GM23248 (cell line): ENCODE data around the gene CENPU.

Experiments used
- EZH2 ChIP-seq: fragments of 200-600 bp; sonication (generic); IDR thresholded peaks from 2 replicates; pipeline ENCODE4 v1.6.1; 2018; ENCODE audit warnings: antibody characterized with exemption, mild to moderate bottlenecking; ENCODE audit not compliant: insufficient read depth, poor library complexity, severe bottlenecking
- EZH2phosphoT487 ChIP-seq: fragments of 200-600 bp; sonication (generic); IDR thresholded peaks from 2 replicates; pipeline ENCODE4 v1.6.1; 2018; ENCODE audit warnings: antibody characterized with exemption, moderate library complexity, mild to moderate bottlenecking, low read depth; ENCODE audit not compliant: insufficient read depth

DNA sequence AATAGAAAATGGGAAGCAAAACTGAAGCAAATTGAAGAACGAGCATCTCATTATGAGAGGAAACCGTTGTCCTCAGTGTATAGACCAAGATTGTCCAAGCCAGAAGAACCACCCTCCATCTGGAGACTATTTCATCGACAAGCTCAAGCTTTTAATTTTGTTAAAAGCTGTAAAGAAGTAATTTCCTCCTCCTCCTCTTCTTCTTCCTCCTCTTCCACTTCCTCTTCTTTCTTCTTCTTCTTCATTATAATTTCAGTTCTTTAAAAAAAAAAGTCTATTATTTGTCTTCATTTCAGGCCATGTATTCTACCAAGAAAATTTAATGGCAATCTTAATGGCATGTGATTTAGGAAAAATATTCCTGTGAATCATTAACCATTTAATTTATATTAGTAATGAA, 76.8 kb downstream of the CENPU start:
- no peak for TF ChIP-seq EZH2phosphoT487
- TF ChIP-seq EZH2, result no peak
